ENCODE measurements around the gene TNNT2. TPM values are rescaled to one million over a fixed set of nuclear protein-coding genes. Genes with fewer than 3 reads are reported as not detected.

TNNT2 gene
- total and polyA plus RNA-seq, 4 donors, result 0.17 to 0.28 (median 0.25) TPM; not detected in 1

DNA sequence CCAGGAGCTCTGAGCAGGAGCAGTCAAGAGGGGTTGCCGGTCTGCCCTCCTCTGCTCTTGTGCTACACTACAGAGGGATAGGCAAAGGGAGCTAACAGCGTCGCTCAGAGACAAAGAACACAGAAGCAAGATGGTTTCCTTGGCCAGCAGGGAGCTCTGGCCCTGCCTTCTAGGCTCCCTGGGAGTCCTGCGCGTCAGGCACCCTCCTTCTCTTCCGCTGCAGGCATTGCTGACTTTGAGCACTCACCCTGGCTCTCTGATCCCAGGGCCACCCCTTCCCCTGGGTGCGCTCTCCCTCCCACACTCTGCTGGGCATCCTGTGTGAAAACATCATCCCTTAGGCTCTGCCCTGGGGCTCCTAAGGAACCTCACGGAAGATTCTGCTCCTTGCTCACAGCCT lies 43.6 kb upstream of the TNNT2 start:
- TF ChIP-seq SP1 (IDR thresholded peaks at IDR 0.05) (no peak), TAF1 (conservative IDR thresholded peaks at IDR 0.05) (no peak), RAD21 (IDR thresholded peaks at IDR 0.05) (no peak), GABPA (IDR thresholded peaks at IDR 0.05 in 1 of 2, conservative IDR thresholded peaks at IDR 0.05 in 1 of 2) (no peak), HNF4G (IDR thresholded peaks at IDR 0.05) (no peak), FOXA2 (IDR thresholded peaks at IDR 0.05) (no peak), YY1 (IDR thresholded peaks at IDR 0.05) (no peak), EGR1 (IDR thresholded peaks at IDR 0.05; ENCODE audit: low read depth in 2 of 2) (no peak), NR2F2 (IDR thresholded peaks at IDR 0.05) (no peak), JUND (IDR thresholded peaks at IDR 0.05) (no peak), HNF4A (conservative IDR thresholded peaks at IDR 0.05) (no peak), FOXA1 (IDR thresholded peaks at IDR 0.05) (no peak), RXRA (IDR thresholded peaks at IDR 0.05) (no peak)
- TF ChIP-seq, protein P1, sequence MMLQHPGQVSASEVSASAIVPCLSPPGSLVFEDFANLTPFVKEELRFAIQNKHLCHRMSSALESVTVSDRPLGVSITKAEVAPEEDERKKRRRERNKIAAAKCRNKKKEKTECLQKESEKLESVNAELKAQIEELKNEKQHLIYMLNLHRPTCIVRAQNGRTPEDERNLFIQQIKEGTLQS (IDR thresholded peaks at IDR 0.05), result no peak
- TF ChIP-seq, protein P2, sequence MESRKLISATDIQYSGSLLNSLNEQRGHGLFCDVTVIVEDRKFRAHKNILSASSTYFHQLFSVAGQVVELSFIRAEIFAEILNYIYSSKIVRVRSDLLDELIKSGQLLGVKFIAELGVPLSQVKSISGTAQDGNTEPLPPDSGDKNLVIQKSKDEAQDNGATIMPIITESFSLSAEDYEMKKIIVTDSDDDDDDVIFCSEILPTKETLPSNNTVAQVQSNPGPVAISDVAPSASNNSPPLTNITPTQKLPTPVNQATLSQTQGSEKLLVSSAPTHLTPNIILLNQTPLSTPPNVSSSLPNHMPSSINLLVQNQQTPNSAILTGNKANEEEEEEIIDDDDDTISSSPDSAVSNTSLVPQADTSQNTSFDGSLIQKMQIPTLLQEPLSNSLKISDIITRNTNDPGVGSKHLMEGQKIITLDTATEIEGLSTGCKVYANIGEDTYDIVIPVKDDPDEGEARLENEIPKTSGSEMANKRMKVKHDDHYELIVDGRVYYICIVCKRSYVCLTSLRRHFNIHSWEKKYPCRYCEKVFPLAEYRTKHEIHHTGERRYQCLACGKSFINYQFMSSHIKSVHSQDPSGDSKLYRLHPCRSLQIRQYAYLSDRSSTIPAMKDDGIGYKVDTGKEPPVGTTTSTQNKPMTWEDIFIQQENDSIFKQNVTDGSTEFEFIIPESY (IDR thresholded peaks at IDR 0.05), result no peak
- TF ChIP-seq, protein P3, sequence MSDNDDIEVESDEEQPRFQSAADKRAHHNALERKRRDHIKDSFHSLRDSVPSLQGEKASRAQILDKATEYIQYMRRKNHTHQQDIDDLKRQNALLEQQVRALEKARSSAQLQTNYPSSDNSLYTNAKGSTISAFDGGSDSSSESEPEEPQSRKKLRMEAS (IDR thresholded peaks at IDR 0.05), result no peak
- TF ChIP-seq, protein P4, sequence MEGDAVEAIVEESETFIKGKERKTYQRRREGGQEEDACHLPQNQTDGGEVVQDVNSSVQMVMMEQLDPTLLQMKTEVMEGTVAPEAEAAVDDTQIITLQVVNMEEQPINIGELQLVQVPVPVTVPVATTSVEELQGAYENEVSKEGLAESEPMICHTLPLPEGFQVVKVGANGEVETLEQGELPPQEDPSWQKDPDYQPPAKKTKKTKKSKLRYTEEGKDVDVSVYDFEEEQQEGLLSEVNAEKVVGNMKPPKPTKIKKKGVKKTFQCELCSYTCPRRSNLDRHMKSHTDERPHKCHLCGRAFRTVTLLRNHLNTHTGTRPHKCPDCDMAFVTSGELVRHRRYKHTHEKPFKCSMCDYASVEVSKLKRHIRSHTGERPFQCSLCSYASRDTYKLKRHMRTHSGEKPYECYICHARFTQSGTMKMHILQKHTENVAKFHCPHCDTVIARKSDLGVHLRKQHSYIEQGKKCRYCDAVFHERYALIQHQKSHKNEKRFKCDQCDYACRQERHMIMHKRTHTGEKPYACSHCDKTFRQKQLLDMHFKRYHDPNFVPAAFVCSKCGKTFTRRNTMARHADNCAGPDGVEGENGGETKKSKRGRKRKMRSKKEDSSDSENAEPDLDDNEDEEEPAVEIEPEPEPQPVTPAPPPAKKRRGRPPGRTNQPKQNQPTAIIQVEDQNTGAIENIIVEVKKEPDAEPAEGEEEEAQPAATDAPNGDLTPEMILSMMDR (IDR thresholded peaks at IDR 0.05; ENCODE audit: low read depth, low read length, missing input control), result no peak
- TF ChIP-seq, protein P5, sequence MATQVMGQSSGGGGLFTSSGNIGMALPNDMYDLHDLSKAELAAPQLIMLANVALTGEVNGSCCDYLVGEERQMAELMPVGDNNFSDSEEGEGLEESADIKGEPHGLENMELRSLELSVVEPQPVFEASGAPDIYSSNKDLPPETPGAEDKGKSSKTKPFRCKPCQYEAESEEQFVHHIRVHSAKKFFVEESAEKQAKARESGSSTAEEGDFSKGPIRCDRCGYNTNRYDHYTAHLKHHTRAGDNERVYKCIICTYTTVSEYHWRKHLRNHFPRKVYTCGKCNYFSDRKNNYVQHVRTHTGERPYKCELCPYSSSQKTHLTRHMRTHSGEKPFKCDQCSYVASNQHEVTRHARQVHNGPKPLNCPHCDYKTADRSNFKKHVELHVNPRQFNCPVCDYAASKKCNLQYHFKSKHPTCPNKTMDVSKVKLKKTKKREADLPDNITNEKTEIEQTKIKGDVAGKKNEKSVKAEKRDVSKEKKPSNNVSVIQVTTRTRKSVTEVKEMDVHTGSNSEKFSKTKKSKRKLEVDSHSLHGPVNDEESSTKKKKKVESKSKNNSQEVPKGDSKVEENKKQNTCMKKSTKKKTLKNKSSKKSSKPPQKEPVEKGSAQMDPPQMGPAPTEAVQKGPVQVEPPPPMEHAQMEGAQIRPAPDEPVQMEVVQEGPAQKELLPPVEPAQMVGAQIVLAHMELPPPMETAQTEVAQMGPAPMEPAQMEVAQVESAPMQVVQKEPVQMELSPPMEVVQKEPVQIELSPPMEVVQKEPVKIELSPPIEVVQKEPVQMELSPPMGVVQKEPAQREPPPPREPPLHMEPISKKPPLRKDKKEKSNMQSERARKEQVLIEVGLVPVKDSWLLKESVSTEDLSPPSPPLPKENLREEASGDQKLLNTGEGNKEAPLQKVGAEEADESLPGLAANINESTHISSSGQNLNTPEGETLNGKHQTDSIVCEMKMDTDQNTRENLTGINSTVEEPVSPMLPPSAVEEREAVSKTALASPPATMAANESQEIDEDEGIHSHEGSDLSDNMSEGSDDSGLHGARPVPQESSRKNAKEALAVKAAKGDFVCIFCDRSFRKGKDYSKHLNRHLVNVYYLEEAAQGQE (IDR thresholded peaks at IDR 0.05), result no peak
- WGBS, result 82% methylated on average over 8 of the region's 8 CpGs
- Histone ChIP-seq H3K9me3 (ENCODE audit: control insufficient read depth in 4 of 4, low read length in 3 of 4) (no peaks in the 10 kb centered on the region), H3K27me3 (ENCODE audit: control insufficient read depth in 4 of 4, insufficient read depth in 4 of 4, low read length in 3 of 4) (no peaks in the 10 kb centered on the region), H3K4me1 (ENCODE audit: control insufficient read depth in 4 of 4, insufficient read depth in 4 of 4, low read length in 3 of 4) (no peaks in the 10 kb centered on the region), H3K4me3 (ENCODE audit: low read depth in 1 of 3, low read length in 3 of 3) (no peak overlapping the region), H3K9ac (ENCODE audit: low read depth in 1 of 2, low read length in 2 of 2) (no peak overlapping the region), H3K27ac (ENCODE audit: low read depth in 1 of 2, low read length in 2 of 2) (no peak overlapping the region), H3K36me3 (ENCODE audit: control insufficient read depth in 4 of 4, insufficient read depth in 3 of 4, low read depth in 1 of 4, low read length in 3 of 4) (no peaks in the 10 kb centered on the region)
- DNase-seq (ENCODE audit: low spot score), result no peak
